Epithelial cell of proximal tubule (primary cell): ENCODE results near the gene TOX4. TPM values are rescaled to one million over a fixed set of nuclear protein-coding genes. Genes with fewer than 3 reads are reported as not detected.

Source experiments
- DNase-seq: peaks from one replicate; pipeline ENCODE4 v3.0.0-alpha.2; 2011; ENCODE audit warnings: low read depth
- H3K4me3 ChIP-seq: 2 replicates; pipeline ENCODE4 v1.5.1; 2011; ENCODE audit warnings: low read depth, mild to moderate bottlenecking, low read length
- total RNA-seq: library from RNA; depleted of rRNA; stranded (reverse); fragments of >200 nt; gene quantifications from 2 replicates; pipeline ENCODE4 v1.2.3, GENCODE V29; 2015
- TF ChIP-seq, protein P1 (sequence below): conservative IDR thresholded peaks from 2 replicates; pipeline ENCODE4 v1.5.1; 2012; ENCODE audit warnings: low read depth, mild to moderate bottlenecking, low read length

TOX4 gene
- total RNA-seq, 1 donor from 2014 or later = 28.8 TPM

DNA sequence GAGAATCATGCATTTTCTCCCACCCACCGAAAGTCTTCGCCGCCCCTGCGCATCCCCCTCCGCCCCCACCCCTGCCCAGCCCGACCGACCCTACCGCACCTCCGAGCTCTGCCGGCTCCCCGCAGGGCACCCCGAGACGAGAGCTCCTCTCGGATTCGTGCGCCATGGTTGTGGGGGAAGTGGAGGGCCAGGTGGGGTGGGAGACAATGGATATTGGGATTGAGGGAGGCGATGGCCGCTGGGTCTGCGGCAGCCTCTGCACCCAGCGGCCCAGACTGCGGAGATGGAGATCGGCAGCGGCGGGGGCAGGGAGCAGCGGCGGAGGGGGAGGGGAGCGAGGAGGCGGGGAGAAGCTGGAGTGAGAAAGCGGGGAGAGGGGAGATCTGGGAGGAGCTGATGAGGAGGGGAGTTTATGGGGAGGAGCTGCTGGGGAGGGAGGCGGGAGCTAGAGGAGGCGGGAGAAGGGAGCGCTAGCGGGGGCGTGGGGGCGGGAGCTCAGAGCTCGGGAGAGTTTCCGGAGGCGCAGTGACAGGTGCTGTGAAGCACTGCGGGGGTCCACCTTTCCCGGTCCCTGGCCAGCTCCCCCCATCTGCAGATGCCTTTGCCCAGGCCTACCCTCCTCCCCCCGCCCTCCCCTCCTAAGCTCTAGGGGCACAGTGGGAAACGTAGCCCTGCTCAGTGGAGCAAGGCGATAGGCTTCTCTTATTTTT lies 49.1 kb downstream of the TOX4 start, which contains the start of gene SALL2:
SALL2 (minus strand) TSS at position 385 of the 710 bp plus-strand sequence; CDS start at position 166, 219 bp downstream.
- no peak for DNase-seq
- H3K4me3 ChIP-seq = peak within 1 kb of the TSS; percentile 66
- TF ChIP-seq, protein P1, sequence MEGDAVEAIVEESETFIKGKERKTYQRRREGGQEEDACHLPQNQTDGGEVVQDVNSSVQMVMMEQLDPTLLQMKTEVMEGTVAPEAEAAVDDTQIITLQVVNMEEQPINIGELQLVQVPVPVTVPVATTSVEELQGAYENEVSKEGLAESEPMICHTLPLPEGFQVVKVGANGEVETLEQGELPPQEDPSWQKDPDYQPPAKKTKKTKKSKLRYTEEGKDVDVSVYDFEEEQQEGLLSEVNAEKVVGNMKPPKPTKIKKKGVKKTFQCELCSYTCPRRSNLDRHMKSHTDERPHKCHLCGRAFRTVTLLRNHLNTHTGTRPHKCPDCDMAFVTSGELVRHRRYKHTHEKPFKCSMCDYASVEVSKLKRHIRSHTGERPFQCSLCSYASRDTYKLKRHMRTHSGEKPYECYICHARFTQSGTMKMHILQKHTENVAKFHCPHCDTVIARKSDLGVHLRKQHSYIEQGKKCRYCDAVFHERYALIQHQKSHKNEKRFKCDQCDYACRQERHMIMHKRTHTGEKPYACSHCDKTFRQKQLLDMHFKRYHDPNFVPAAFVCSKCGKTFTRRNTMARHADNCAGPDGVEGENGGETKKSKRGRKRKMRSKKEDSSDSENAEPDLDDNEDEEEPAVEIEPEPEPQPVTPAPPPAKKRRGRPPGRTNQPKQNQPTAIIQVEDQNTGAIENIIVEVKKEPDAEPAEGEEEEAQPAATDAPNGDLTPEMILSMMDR = no peak

DNA sequence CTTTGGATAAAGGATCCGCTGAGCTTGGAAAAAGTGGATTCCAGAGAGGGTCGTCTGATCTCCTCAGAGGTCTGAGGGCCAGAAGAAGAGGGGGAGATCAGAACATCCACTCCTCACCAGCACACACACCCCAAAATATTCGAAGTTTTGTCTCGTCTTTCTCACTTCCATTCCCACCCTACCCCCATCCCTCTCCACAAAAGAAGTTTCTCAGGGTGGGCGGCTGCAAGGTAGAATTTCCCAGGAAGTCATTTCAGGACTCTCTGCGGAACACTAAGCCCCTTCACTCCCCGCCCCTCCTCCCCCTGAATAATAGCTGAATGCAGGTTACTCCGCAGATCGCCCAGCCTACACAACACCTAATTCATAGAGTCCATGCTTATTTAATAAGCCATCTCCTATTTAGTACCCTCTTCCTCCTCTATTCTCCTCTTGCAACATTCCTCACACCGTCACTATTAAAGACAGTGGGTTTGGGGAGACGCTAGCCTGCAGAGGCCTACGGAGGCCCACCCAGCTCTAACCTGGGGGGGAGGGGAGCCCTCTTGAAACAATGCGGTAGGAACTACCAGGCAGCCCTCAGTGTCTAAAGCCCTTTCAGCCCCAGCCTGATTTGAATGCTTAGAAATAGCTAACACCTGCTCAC lies 49.8 kb downstream of the TOX4 start:
- no peak for DNase-seq
- TF ChIP-seq, protein P1 = no peak
- H3K4me3 ChIP-seq = peak overlapping the region; percentile 66

DNA sequence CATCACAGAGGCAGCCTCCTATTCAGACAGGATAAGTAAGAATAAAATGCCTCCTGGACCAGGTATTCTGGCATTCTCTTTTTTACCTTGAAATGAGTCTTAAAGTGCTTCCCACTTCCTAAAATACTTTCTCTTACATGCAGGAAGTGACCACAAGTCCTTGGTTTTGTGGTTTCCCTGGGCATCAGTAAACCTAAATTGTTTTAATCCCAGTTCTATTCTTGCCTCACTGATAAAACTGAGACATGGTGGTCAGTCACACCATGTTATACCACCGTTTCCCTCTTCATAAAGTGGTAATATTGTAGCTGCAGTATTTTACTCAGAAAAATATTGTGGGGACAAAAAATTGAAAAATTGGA lies 50.3 kb downstream of the TOX4 start:
- DNase-seq = no peak

DNA sequence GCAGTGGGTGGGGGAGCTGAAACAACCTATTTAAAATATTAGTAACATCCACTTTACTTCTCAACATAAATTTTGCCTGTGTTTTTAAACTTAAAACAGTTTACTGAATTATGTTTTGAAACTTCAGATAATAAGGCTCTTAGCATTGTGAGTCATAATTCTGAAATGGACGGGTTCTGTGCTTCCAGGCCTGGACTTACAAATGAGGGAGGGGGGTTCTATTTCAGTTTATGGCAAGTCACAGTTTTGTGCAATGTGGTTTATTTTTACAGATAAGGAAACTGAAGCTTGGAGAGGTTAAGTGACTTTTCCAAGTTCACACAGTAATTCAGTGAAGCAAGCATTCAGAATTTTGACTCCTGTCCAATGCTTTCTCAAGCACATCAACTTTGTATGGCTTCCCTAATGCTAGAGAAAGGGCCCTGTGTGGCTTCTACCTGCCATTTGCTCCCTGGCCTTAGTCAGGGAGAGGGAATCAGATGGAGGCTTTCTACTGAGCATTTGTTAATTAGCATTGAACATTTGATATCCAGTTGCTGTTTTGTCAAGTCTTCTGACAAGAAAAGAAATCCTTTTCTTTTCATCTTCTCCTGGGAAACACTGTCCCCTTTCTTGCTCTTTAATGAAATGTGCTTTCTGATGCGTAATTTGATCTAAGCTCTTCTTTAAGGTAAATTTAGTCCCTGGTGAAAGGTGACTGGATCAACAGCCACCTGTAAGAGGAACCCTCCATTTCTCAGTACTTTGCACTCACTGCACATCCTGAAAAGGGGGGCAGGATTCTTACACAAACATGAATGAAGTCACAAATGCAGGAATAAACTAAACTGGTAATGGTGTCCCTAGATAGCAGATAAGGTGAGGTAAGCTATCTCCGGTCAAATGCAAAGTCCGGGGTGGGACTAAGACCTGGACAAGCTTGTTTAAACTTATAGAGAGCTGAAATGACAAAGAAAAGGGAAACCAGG lies 51.7 kb downstream of the TOX4 start:
- TF ChIP-seq, protein P1 = no peak
- DNase-seq = no peak
- H3K4me3 ChIP-seq = no peak overlapping the region

More for the DNA sequence above, 50.3 kb downstream of the TOX4 start:
- no peak overlapping the region for H3K4me3 ChIP-seq
- TF ChIP-seq, protein P1 = no peak

DNA sequence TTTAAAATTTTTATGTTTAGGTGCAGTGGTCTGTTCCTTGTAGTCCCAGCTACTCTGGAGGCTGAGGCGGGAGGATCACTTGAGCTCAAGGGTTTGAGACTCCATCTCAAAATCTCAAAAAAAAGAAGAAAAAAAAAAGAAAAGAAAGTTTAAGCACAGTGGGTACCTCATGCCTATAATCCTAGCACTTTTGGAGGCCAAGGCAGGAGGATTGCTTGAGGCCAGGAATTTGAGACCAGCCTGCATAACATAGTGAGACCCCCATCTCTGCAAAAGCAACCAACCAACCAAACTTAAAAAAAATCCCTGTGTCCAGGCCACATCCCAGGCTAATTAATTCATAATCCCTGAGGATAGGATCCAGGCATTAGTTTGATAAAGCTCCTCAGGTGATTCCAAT lies 52.5 kb downstream of the TOX4 start:
- DNase-seq = no peak
- TF ChIP-seq, protein P1 = no peak
- H3K4me3 ChIP-seq = no peak overlapping the region

DNA sequence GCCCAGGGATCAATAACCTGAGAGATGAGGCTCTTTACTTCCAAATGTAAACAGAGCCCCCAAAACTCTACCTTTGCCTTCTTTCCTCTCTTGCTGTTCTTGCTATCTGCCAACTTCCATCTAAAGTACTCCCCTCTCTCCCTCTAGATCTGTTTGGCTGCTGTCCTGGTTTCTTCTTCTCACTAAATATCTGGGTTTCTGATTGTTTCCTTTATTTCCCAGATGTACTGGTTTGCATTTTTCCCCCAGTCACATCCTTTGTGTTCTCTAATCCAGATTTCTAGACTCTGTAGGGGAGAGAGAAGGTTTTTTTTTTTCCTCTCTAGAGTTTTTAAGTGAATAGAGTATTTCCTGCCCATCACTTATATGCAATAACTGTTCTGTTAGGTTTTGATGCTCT lies 56.3 kb downstream of the TOX4 start:
- TF ChIP-seq, protein P1 = no peak
- no peak for DNase-seq
- H3K4me3 ChIP-seq = no peak overlapping the region
